ENCODE measurements around the gene ACKR3. TPM values are rescaled to one million over a fixed set of nuclear protein-coding genes. Genes with fewer than 3 reads are reported as not detected.

ACKR3 gene
- total and polyA plus RNA-seq, 2 donors (not counting 1 experiment from before 2014, with no cell fraction given) = 7.1 to 15.3 TPM

GRCh38 chr2:236581546-236581945, 11.9 kb downstream of the ACKR3 start:
- 96% methylated on average over 4 of the region's 7 CpGs for WGBS (ENCODE audit: insufficient coverage)
- POLR2A ChIA-PET = no interaction called here
- H3K4me3 Mint-ChIP-seq = no peak overlapping the region

GRCh38 chr2:236582968-236583367, 13.3 kb downstream of the ACKR3 start:
- ChIA-PET POLR2A (no interaction called here), CTCF (no interaction called here)
- Mint-ChIP-seq H3K27ac (no peak overlapping the region), H3K4me1 (peaks cover 7% of the 10 kb centered on the region), H3K4me3 (no peak overlapping the region), H3K27me3 (no peaks in the 10 kb centered on the region), H3K9me3 (ENCODE audit: insufficient read depth) (peaks cover 3% of the 10 kb centered on the region)
- DNase-seq (no peak), ATAC-seq (ENCODE audit: low read depth) (peak; percentile 24)
- H3K79me2 ChIP-seq (ENCODE audit: control insufficient read depth, insufficient read depth, low read length) = no peaks in the 10 kb centered on the region
- H3K4me3 ChIP-seq (ENCODE audit: control extremely low read depth in 1 of 5, extremely low read depth in 1 of 5, insufficient read depth in 1 of 5, low read depth in 2 of 5, low read length in 4 of 5) = no peak overlapping the region
- intact Hi-C loops (cut with micrococcal nuclease) = no loop called here
- no peak for TF ChIP-seq CTCF (IDR thresholded peaks at IDR 0.05)
- TF ChIP-seq EZH2 (IDR thresholded peaks at IDR 0.05; ENCODE audit: borderline replicate concordance, insufficient read depth, low read depth, low read length, poor library complexity, severe bottlenecking) = no peak
- H3K27me3 ChIP-seq (replicated peaks in 1 of 4; ENCODE audit: control extremely low read depth in 1 of 4, control insufficient read depth in 3 of 4, insufficient read depth in 4 of 4, low read length in 3 of 4) = no peaks in the 10 kb centered on the region
- no peaks in the 10 kb centered on the region for H4K20me1 ChIP-seq (ENCODE audit: control insufficient read depth, insufficient read depth, low read length, poor library complexity, severe bottlenecking)
- H3K9ac ChIP-seq (ENCODE audit: low read length) = no peak overlapping the region
- WGBS (ENCODE audit: insufficient coverage) = 79% methylated on average over 4 of the region's 5 CpGs
- no peak overlapping the region for H3K4me2 ChIP-seq (replicated peaks; ENCODE audit: low read depth, low read length, poor library complexity, severe bottlenecking)
- no peaks in the 10 kb centered on the region for H3K4me1 ChIP-seq (ENCODE audit: control insufficient read depth in 2 of 2, insufficient read depth in 2 of 2, low read length in 2 of 2)
- peaks cover 0 to 11% of the 10 kb centered on the region in 2 experiments for H3K36me3 ChIP-seq (replicated peaks in 1 of 2; ENCODE audit: control extremely low read depth in 1 of 2, control insufficient read depth in 1 of 2, extremely low read depth in 1 of 2, insufficient read depth in 2 of 2, low read length in 1 of 2)
- no peak overlapping the region for H2AFZ ChIP-seq (ENCODE audit: insufficient read depth, low read depth, low read length, poor library complexity, severe bottlenecking)
- H3K27ac ChIP-seq (ENCODE audit: low read length in 2 of 2) = no peak overlapping the region
- H3K9me3 ChIP-seq (ENCODE audit: control extremely low read depth in 1 of 3, control insufficient read depth in 2 of 3, insufficient read depth in 1 of 3, low read length in 2 of 3) = no peaks in the 10 kb centered on the region

More at GRCh38 chr2:236581546-236581945, 11.9 kb downstream of the ACKR3 start:
- Histone ChIP-seq H3K9me3 (ENCODE audit: control extremely low read depth in 1 of 3, control insufficient read depth in 2 of 3, insufficient read depth in 1 of 3, low read length in 2 of 3) (no peaks in the 10 kb centered on the region), H4K20me1 (ENCODE audit: control insufficient read depth, insufficient read depth, low read length, poor library complexity, severe bottlenecking) (no peaks in the 10 kb centered on the region), H3K4me1 (ENCODE audit: control insufficient read depth in 2 of 2, insufficient read depth in 2 of 2, low read length in 2 of 2) (no peaks in the 10 kb centered on the region), H3K4me3 (ENCODE audit: control extremely low read depth in 1 of 5, extremely low read depth in 1 of 5, insufficient read depth in 1 of 5, low read depth in 2 of 5, low read length in 4 of 5) (no peak overlapping the region), H2AFZ (ENCODE audit: insufficient read depth, low read depth, low read length, poor library complexity, severe bottlenecking) (no peak overlapping the region), H3K4me2 (replicated peaks; ENCODE audit: low read depth, low read length, poor library complexity, severe bottlenecking) (no peak overlapping the region), H3K9ac (ENCODE audit: low read length) (no peak overlapping the region), H3K27ac (ENCODE audit: low read length in 2 of 2) (no peak overlapping the region), H3K36me3 (replicated peaks in 1 of 2; ENCODE audit: control extremely low read depth in 1 of 2, control insufficient read depth in 1 of 2, extremely low read depth in 1 of 2, insufficient read depth in 2 of 2, low read length in 1 of 2) (peaks cover 0 to 11% of the 10 kb centered on the region in 2 experiments), H3K79me2 (ENCODE audit: control insufficient read depth, insufficient read depth, low read length) (no peaks in the 10 kb centered on the region), H3K27me3 (replicated peaks in 1 of 4; ENCODE audit: control extremely low read depth in 1 of 4, control insufficient read depth in 3 of 4, insufficient read depth in 4 of 4, low read length in 3 of 4) (no peaks in the 10 kb centered on the region)
- CTCF ChIA-PET = interaction anchor here (0.5 kb wide), 1 partner anchor 44 kb away, joined by 3 read pairs; no protein-coding TSS in a partner anchor
- DNase-seq (no peak), ATAC-seq (ENCODE audit: low read depth) (no peak)
- no peak for TF ChIP-seq EZH2 (IDR thresholded peaks at IDR 0.05; ENCODE audit: borderline replicate concordance, insufficient read depth, low read depth, low read length, poor library complexity, severe bottlenecking)
- no peak for TF ChIP-seq CTCF (IDR thresholded peaks at IDR 0.05)
- Mint-ChIP-seq H3K4me1 (peaks cover 7% of the 10 kb centered on the region), H3K9me3 (ENCODE audit: insufficient read depth) (peaks cover under 1% of the 10 kb centered on the region), H3K27me3 (no peaks in the 10 kb centered on the region), H3K27ac (no peak overlapping the region)
- intact Hi-C loops (cut with micrococcal nuclease) = no loop called here
